Uterus (tissue), 2 donors: ENCODE results near the gene IMPG1.

ENCODE experiments used
- CTCF ChIP-seq, 4 experiments: fragments of 200-600 bp in 2 of 4; fragments of 450-650 bp in 2 of 4; sonication (generic) in 2 of 4; IDR thresholded peaks; one replicate each; pipeline ENCODE4 v1.5.1; 2016 to 2019; ENCODE audit warnings: antibody characterized with exemption in 4 of 4, mild to moderate bottlenecking in 2 of 4, moderate library complexity in 1 of 4
- POLR2A ChIP-seq, 2 donors: fragments of 450-650 bp; IDR thresholded peaks; one replicate each; pipeline ENCODE4 v1.6.1; 2016; ENCODE audit warnings: antibody characterized with exemption in 2 of 2, mild to moderate bottlenecking in 1 of 2, moderate library complexity in 1 of 2

- TF ChIP-seq CTCF (IDR thresholded peaks at IDR 0.05), result no peak
- no peak for TF ChIP-seq POLR2A (IDR thresholded peaks at IDR 0.05)
These were observed 80.5 kb downstream of the IMPG1 start for GRCh38 chr6:75991941-75992340.
